ENCODE results near the gene FGF14.

The FGF14 gene

GRCh38 chr13:101916108-101916774, 485.6 kb downstream of the FGF14 start:
- peak; percentile 69 for DNase-seq

- DNase-seq, result peak; percentile 89
Observed at GRCh38 chr13:101915755-101916107, 486.1 kb downstream of the FGF14 start.

- peak; percentile 99 for DNase-seq
Observed at GRCh38 chr13:101915331-101915730, 486.5 kb downstream of the FGF14 start.

GRCh38 chr13:101911752-101912151, 490.1 kb downstream of the FGF14 start:
- DNase-seq, result no peak

GRCh38 chr13:101903890-101904289, 498.0 kb downstream of the FGF14 start:
- no peak for DNase-seq

GRCh38 chr13:101898676-101899075, 503.2 kb downstream of the FGF14 start:
- no peak for DNase-seq

- no peak for DNase-seq
Observed at GRCh38 chr13:101896541-101896940, 505.3 kb downstream of the FGF14 start.

GRCh38 chr13:101893021-101893420, 508.8 kb downstream of the FGF14 start:
- no peak for DNase-seq

- no peak for DNase-seq
Observed at GRCh38 chr13:101892296-101892695, 509.6 kb downstream of the FGF14 start.

GRCh38 chr13:101881593-101881992, 520.3 kb downstream of the FGF14 start:
- no peak for DNase-seq

- no peak for DNase-seq
Observed at GRCh38 chr13:101880581-101880980, 521.3 kb downstream of the FGF14 start.

GRCh38 chr13:101876951-101877350, 524.9 kb downstream of the FGF14 start:
- DNase-seq, result no peak

- peak; percentile 99 for DNase-seq
Observed at GRCh38 chr13:101875717-101876393, 526.0 kb downstream of the FGF14 start.

GRCh38 chr13:101875091-101875490, 526.8 kb downstream of the FGF14 start:
- DNase-seq, result peak; percentile 25

GRCh38 chr13:101869553-101869952, 532.3 kb downstream of the FGF14 start:
- no peak for DNase-seq

- DNase-seq, result peak; percentile 97
Observed at GRCh38 chr13:101868585-101869469, 533.0 kb downstream of the FGF14 start.

- DNase-seq, result no peak
Observed at GRCh38 chr13:101866889-101867581, 534.8 kb downstream of the FGF14 start.

- no peak for DNase-seq
Observed at GRCh38 chr13:101858860-101859259, 543.0 kb downstream of the FGF14 start.

GRCh38 chr13:101846701-101847100, 555.1 kb downstream of the FGF14 start:
- no peak for DNase-seq

GRCh38 chr13:101846249-101846648, 555.6 kb downstream of the FGF14 start:
- no peak for DNase-seq

GRCh38 chr13:101845245-101846020, 556.4 kb downstream of the FGF14 start:
- no peak for DNase-seq

GRCh38 chr13:101841698-101842097, 560.1 kb downstream of the FGF14 start:
- DNase-seq, result no peak
